HG02973 (cell line): Measurements from ENCODE around the gene CPEB3.
"Not testable (repeated sequence)": the region's sequence is repeated elsewhere in the genome, so short reads cannot be mapped to it uniquely, and the experiment has no call there.

Source experiments
- ATAC-seq: cut with Tn5 transposase; IDR thresholded peaks from one replicate; pipeline ENCODE4 v1.9.1; 2021; ENCODE audit warnings: moderate library complexity; ENCODE audit not compliant: unreplicated experiment

Gene CPEB3

DNA sequence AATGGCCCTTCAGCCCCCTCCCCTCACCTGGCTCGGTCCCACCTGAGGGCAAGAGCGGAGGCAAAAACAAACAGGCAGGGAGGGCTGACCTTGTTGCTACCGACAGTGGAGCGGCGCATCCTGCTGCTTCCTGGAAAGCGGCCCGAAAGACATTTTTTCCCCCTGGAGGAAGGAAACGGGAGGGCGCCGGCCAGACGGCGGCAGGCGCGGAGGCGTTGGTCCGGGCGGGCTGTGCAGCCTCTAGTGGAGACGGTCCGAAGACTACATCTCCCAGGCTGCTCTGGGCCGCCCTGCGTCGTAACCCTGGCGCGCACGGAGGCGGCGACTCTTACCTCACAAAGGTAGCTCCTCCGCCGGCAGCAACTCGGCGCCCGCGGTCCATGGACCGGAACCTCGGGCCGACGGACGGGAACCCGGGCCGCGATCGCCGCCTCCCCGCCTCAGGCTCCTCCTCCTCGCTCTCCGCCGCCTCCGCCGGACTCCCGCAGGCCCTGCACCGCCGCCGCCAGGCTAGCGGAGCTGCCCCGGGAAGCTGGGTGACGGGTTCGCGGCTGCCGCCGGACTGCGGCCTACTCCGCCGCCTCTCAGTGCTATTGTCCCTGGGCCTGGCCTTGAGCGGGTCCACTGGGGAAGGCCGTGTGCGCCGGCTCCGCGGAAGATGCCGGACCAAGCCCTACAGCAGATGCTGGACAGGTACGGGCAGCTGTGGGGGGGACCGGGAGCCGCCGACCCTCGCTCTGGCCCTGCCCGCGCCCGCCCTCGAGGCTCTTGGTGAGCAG, at the start of gene CPEB3, which contains the start of gene MARCHF5:
Gene CPEB3 (minus strand): TSS at position 242 of the 779 bp plus-strand sequence. CDS start 50,728 bp downstream, outside the sequence.
Gene MARCHF5 (plus strand): TSS at position 331 of the 779 bp plus-strand sequence. CDS start 328 bp downstream, at position 659.
- ATAC-seq: peak; percentile 96

DNA sequence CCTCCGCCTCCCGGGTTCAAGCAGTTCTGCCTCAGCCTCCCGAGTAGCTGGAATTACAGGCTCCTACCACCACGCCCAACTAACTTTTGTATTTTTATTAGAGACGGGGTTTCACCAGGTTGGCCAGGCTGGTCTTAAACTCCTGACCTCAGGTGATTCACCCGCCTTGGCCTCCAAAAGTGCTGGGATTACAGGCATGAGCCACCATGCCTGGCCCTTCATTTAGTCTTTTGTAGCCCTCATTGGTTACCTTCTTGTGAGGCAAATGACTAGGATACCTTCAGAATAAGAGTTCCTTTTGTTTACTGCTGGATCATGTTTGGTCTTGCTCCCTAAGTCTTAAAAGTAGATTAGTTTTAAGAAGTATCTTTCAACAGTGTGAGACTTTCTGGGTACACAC, 39.0 kb upstream of the CPEB3 start:
- not testable (repeated sequence) for ATAC-seq

DNA sequence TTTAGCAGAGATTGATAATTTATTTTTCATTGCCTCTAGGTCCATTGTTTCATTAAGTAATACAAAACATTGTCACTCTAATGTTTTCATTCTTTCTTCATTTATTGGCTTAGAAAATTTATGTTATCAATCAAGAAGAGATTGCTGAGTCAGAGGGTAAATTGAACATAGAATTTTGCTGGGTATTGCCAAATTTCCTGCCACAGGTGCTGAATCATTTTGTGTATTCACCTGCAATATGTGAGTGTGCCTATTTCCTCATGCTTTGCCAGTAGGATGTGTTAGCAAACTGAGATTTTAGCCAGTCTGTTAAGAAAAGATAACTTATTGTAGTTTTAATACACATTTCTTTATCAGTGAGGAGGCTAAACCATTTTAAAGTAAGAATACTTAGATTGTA, 38.1 kb upstream of the CPEB3 start:
- no peak for ATAC-seq

DNA sequence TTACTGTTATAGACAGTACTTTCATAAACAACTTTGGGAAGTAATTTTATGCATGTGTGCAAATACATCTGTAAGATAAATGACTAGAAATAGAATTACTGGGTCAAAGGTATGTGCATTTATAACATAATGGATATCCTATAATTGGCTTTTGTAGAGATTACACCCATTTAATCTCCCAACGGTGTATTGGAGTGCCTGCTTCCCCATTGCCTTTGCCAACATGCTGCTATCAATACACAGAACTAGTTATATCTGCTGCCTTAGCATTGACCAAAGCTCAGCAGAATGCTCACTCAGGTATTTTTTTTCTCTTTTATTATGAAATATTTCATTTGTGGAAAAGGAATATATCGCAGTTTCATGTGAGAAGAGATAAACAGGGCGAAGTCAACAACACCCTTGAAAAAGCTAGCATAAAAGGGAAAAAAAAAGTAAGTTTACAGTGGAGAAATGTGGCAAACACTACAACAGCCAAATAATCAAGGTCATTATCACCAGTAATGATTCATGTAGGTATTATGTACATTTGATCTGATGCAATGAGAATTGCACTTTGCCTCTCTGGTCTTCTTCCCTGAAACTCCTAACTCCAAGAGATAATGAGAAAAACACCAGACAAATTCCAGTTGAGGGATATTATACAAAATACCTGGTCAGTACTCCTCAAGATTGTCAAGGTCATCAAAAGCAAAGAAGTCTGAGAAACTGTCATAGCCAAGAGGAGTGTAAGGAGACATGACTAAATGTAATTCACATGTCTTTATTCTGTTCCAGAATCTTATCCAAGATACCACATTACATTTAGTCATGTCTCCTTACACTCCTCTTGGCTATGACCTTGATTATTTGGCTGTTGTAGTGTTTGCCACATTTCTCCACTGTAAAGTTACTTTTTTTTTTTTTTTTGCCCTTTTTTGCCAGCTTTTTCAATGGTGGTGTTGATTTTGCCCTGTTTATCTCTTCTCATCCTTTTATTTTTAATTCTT, 36.9 kb upstream of the CPEB3 start:
- no peak for ATAC-seq

DNA sequence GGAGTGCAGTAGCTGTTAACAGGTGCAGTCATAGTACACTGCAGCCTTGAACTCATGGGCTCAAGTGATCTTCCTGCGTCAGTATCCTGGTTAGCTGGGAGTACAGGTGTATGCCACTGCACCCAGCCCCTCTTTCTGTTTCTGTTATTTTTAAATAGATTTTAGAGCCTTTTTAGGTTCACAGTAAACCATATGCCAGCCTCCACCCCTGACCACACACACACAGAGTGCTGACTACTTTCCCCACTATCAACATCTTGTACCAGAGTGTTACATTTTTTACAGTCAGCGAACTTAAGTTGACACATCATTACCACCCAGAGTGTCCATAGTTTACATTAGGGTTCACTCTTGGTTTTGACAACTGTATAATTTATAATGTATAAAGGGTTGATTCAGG, 32.2 kb upstream of the CPEB3 start:
- ATAC-seq: no peak

DNA sequence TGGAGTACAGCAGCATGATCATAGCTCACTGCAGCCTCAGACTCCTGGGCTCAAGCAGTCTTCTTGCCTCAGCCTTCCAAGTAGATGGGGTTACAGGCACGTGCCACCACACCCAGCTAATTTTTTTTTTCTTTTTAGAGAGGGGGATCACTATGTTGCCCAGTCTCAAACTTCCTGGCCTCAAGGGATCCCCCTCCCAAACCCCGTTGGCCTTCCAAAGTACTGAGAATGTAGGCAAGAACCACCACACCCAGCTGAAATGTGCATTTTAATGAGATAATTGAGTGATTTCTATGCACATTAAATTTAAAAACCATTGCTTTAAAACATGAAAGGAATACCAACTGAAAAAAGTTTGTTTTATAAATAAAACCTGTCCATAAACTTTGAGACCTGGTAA, 25.7 kb upstream of the CPEB3 start:
- ATAC-seq: no peak

- no peak for ATAC-seq
Observed at GRCh38 chr10:92313750-92314149, 22.9 kb upstream of the CPEB3 start.

GRCh38 chr10:92309272-92309671, 18.4 kb upstream of the CPEB3 start:
- ATAC-seq: no peak

GRCh38 chr10:92305133-92306072, 14.5 kb upstream of the CPEB3 start:
- ATAC-seq: no peak

GRCh38 chr10:92304061-92304460, 13.2 kb upstream of the CPEB3 start:
- ATAC-seq: no peak

DNA sequence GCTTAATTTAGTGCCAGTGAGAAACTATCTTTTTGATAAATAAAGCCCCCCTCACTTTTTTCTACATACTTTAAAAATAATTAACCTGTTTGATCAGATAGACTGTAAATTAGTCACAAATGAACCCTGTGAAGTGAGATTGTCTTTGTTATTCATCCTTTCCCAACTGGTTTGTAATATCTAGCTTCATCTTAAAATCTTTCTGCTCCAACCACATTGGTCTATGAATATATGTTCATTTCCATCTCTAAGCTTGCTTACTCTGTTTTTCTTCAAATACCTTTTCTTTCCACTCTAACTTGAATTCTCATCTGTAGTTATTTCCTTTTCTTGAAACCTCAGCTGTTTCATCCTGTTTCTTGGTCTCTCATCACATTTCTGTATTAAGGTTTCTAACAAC, 12.2 kb upstream of the CPEB3 start:
- ATAC-seq: no peak

GRCh38 chr10:92298487-92298886, 7.6 kb upstream of the CPEB3 start:
- no peak for ATAC-seq

DNA sequence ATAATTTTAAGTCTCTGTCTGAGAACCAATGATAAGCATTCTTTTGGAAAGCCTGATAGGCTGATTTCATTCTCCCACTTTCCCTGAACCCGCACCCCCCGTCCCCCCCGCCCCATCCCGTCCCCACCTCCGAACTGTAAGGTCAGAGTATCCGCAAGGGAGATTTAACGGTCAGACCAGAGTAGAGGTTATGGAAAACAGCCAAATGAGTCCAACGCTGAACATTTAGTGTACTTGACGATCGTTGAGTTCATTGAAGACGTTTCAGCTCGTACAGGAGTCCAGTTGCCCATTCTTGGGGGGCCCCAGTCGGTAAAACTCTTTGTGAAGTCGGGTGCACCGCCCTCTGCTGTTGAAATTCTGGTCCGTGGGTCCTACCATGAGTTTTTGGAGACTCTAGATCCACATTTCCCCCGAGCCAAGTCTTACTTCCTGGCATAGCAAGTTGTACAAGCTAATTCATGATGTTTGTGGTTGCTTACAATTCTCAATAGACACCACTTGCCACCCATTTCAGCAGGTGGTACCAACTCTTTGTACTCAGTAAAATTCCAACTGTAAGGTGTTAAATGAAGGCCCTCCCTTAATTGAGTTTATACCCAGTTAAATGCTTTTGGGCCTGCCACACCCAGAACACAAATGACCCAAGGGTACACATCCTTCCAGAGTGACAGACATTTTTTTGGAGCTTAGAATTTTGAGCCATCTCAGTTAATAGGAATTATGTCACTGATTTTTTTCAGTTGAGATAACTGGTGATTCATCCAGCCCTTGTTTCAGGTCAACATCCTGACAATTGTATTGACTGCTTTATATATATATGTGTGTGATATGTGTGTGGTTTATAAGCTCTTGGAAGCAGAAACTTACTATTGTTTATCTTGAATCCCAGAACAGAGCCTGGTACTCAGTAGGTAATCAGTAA, 1.3 kb upstream of the CPEB3 start:
- ATAC-seq: no peak

GRCh38 chr10:92291616-92291865, 663 bp upstream of the CPEB3 start:
- ATAC-seq: no peak

DNA sequence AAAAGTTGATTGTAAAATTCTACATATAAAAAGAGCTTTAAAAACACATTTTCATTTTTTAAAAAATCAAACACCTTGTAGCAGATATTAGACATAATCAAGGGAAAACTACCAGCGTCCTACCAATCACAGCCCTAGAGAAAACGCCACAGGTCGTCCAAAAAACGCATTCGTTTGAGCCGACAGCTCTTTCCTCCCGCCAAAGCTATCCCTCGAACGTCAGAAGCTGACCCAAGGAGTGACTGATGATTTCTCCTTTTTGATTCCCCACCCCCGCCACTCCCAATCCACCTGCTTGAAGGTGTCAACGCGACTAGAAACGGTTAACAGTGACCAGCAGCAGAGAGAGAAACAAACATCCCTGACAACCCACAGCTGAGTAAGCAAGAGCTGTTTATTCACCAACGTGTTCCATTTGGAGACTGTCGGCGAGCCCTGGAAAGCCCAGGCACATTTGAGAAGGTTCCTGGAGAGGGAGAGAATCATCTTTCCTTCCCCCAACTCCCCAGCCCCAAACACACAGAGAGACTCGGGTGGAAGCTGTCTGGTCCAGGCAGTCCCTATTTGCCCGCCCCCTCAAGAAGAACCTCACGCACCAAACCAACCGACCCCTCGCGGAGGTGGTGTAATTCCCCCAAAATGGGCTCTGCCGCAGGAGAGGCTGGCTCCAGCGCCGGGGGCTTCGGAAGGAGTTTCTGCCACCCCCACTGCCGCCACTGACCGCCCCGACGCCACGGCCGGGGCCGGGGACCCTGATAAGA, 622 bp downstream of the CPEB3 start:
- ATAC-seq: peak; percentile 9

DNA sequence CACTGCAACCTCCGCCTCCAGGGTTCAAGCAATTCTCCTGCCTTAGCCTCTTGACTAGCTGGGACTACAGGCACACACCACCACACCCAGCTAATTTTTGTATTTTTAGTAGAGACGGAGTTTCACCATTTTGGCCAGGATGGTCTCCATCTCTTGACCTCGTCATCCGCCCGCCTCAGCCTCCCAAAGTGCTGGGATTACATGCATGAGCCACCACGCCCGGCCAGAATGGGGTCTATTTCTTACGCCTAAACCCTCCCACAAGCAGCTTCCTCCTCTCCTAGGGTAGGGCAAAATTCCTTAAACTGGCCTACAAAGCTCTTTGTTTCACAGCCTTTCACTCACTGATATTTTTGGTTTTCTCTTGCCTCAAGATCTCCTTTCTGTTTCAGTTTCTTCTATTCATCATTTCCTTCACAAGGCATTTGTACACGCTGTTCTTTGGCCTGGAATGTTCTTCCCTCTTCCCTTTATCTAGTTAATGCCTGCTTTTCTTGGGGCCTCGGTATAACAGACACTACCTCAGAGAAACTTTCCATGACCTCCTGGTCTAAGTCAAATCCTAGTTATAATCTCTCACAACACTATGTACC, 6.7 kb downstream of the CPEB3 start:
- no peak for ATAC-seq

DNA sequence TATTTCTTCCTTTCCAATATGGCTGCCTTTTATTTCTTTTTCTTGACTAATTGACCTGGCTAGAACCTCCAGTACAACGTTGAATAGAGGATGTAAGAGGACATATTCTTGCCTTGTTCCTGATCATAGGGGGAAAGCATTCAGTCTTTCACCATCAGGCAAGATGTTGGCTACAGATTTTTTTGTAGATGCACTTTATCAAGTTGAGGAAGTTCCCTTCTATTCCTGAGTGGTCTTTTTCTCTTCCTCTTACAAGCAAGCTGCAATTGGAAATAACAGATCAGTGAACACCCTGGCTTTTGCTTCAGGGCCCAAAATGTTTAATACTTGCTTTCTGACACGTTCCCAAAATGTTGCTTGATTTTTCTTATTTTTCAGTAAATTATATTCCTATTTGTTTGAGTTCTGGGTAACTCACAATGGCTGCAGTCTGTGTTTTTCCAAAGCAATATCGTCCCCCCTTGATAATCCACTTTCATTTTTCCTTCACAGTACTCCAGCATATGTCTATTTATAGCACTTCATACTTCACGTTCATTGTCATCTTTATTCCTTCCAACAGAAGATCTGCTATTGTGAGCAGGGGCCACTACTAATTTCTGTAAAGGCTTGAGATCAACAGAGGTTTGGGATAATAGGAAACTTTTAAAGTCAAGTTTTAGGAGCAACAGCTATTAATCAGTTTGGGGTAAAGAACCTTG, 11.7 kb downstream of the CPEB3 start:
- ATAC-seq: no peak

- ATAC-seq: no peak
Observed at GRCh38 chr10:92274071-92274470, 16.8 kb downstream of the CPEB3 start.
